ENCODE measurements around the gene RAD23A. TPM values are rescaled to one million over a fixed set of nuclear protein-coding genes. Genes with fewer than 3 reads are reported as not detected.

The RAD23A gene
- total RNA-seq, 2 experiments from 2014 or later = 189 to 190 TPM

DNA sequence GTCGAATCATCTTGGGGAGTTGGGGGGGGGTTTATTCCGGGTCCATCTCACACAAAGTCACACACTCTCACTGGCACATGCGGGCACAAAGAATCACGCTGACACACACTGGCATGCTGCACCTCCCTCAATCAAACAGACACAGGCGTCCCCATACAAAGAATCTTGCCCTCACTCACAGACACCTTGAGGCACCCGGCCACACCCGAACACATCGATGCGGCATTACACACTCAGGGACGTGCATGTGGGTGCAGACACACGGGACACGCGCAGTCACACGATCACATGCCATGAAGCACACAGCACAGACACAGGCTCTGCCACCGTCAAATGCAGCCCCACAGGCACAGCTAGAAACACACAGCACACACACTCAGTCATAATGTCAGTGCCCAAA is 57.4 kb downstream of the RAD23A start:
- Mint-ChIP-seq H3K4me3 (no peak overlapping the region), H3K27ac (no peak overlapping the region), H3K36me3 (ENCODE audit: low read depth) (no peaks in the 10 kb centered on the region), H3K4me1 (ENCODE audit: low read depth) (no peaks in the 10 kb centered on the region), H3K9me3 (no peaks in the 10 kb centered on the region), H3K27me3 (no peaks in the 10 kb centered on the region)
- ATAC-seq (no peak), DNase-seq (no peak)
- no peak for TF ChIP-seq CTCF (IDR thresholded peaks at IDR 0.05)
- intact Hi-C loops (cut with micrococcal nuclease) = no loop called here
- POLR2A ChIA-PET = interaction anchor here (0.5 to 1.1 kb wide), 2 partner anchors 10 to 71 kb away, joined by 4 to 6 read pairs; no protein-coding TSS in a partner anchor
- CTCF ChIA-PET = interaction anchor here (1.1 to 4.7 kb wide), 3 partner anchors 25 to 58 kb away, joined by 3 to 21 read pairs (median 5); no protein-coding TSS in a partner anchor

Small RNAs within 50 kb of the gene (microRNA-seq; reads per million reads assigned to microRNA genes)
- gene MIR5695 (ENCODE audit: borderline microRNAs expressed, borderline replicate concordance) (not detected), gene MIR6515 (ENCODE audit: borderline microRNAs expressed, borderline replicate concordance) (2.1 reads per million)

Other genes with a start within 250 kb of the RAD23A start
- 10 to 100 TPM in 1 of 2 experiments, 1 to 10 TPM in 1; 9.9 to 10.8 TPM for gene FBXW9, start 249.2 kb upstream of the RAD23A start, total RNA-seq
- gene TNPO2, start 221.9 kb upstream of the RAD23A start, total RNA-seq = 10 to 100 TPM; 90.7 to 94.5 TPM
- gene TRIR, start 211.2 kb upstream of the RAD23A start, total RNA-seq = 100 to 1,000 TPM; 154 to 169 TPM
- gene GET3, start 208.4 kb upstream of the RAD23A start, total RNA-seq = 10 to 100 TPM; 50.7 to 52.2 TPM
- not detected for gene BEST2, start 194.1 kb upstream of the RAD23A start, total RNA-seq
- gene HOOK2, start 170.3 kb upstream of the RAD23A start, total RNA-seq = 10 to 100 TPM; 17.3 to 18.4 TPM
- gene JUNB, start 154.4 kb upstream of the RAD23A start, total RNA-seq = 100 to 1,000 TPM; 292 to 299 TPM
- 100 to 1,000 TPM; 251 to 262 TPM for gene PRDX2, start 144.1 kb upstream of the RAD23A start, total RNA-seq
- 10 to 100 TPM; 31.1 to 36.2 TPM for gene THSD8, start 143.8 kb upstream of the RAD23A start, total RNA-seq
- 10 to 100 TPM; 40.3 to 44.1 TPM for gene RNASEH2A, start 139.3 kb upstream of the RAD23A start, total RNA-seq
- gene RTBDN, start 111.3 kb upstream of the RAD23A start, total RNA-seq = not detected
- gene MAST1, start 107.3 kb upstream of the RAD23A start, total RNA-seq = 1 to 10 TPM; 2.4 to 3.0 TPM
- 10 to 100 TPM; 22.3 to 26.1 TPM for gene DNASE2, start 64.4 kb upstream of the RAD23A start, total RNA-seq
- gene KLF1, start 58.7 kb upstream of the RAD23A start, total RNA-seq = under 1 TPM; 0.32 to 0.38 TPM
- gene GCDH, start 54.7 kb upstream of the RAD23A start, total RNA-seq = 10 to 100 TPM; 37.5 to 43.8 TPM
- gene SYCE2, start 26.6 kb upstream of the RAD23A start, total RNA-seq = 1 to 10 TPM; 3.0 to 4.4 TPM
- gene FARSA, start 12.2 kb upstream of the RAD23A start, total RNA-seq = 100 to 1,000 TPM; 128 to 138 TPM
- 100 to 1,000 TPM; 535 to 563 TPM for gene CALR, start 7.3 kb upstream of the RAD23A start, total RNA-seq
- gene GADD45GIP1, start 11.4 kb downstream of the RAD23A start, total RNA-seq = 10 to 100 TPM; 32.6 to 36.0 TPM
- gene DAND5, start 23.7 kb downstream of the RAD23A start, total RNA-seq = not detected
- 1 to 10 TPM; 4.7 to 5.0 TPM for gene NFIX, start 49.6 kb downstream of the RAD23A start, total RNA-seq
- gene LYL1, start 157.0 kb downstream of the RAD23A start, total RNA-seq = 1 to 10 TPM; 3.9 to 4.8 TPM
- gene TRMT1, start 170.9 kb downstream of the RAD23A start, total RNA-seq = 10 to 100 TPM; 85.0 to 95.7 TPM
- 10 to 100 TPM; 73.8 to 87.5 TPM for gene NACC1, start 172.4 kb downstream of the RAD23A start, total RNA-seq
- gene STX10, start 204.5 kb downstream of the RAD23A start, total RNA-seq = 10 to 100 TPM; 66.8 to 72.4 TPM
- gene IER2, start 204.5 kb downstream of the RAD23A start, total RNA-seq = 100 to 1,000 TPM; 120 to 122 TPM

All from activated CD8-positive, alpha-beta T cell treated with anti-CD3 and anti-CD28 coated beads for 36 hours (primary cell).